ENCODE results near the gene HPS6. TPM values are rescaled to one million over a fixed set of nuclear protein-coding genes. Genes with fewer than 3 reads are reported as not detected.
"Not testable (repeated sequence)": the region's sequence is repeated elsewhere in the genome, so short reads cannot be mapped to it uniquely, and the experiment has no call there.

The HPS6 gene
- total RNA-seq, 1 experiment from 2014 or later: 18.7 TPM

DNA sequence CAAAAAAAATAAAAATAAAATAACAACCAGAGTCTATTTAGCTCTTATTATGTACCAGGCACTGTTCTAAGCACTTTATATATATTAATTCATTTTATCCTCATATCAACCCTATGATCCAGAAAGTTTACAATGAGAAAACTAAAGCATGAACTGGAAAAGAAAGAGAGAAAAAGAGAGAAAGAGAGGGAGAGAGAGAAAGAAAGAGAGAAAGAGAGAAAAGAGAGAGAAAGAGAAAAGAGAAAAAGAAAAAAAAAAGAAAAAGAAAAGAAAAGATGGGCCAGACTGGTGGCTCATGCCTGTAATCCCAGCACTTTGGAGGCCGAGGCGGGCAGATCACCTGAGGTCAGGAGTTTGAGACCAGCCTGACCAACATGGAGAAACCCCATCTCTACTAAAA, 19.1 kb upstream of the HPS6 start:
- no peaks in the 10 kb centered on the region for H4K20me1 ChIP-seq (ENCODE audit: control insufficient read depth, insufficient read depth, insufficient read length)
- no peaks in the 10 kb centered on the region for H3K23me2 ChIP-seq (ENCODE audit: insufficient read length, low read depth, low read length, poor library complexity, severe bottlenecking)
- no peak overlapping the region for H2AFZ ChIP-seq (ENCODE audit: low read length)
- Mint-ChIP-seq H3K36me3 (ENCODE audit: insufficient read depth in 1 of 3, low read depth in 3 of 3) (no peaks in the 10 kb centered on the region; a peak in 1 of 7 replicates), H3K27ac (peak overlapping the region in 1 of 3 experiments; percentile 52; a peak in 1 of 7 replicates), H3K9me3 (no peaks in the 10 kb centered on the region; a peak in 1 of 5 replicates), H3K27me3 (ENCODE audit: low read depth) (no peaks in the 10 kb centered on the region), H3K4me3 (no peak overlapping the region), H3K4me1 (peaks cover 19 to 22% of the 10 kb centered on the region in 2 experiments)
- H4K8ac ChIP-seq (replicated peaks; ENCODE audit: insufficient read length, low read depth, low read length): no peak overlapping the region
- H2AK5ac ChIP-seq (ENCODE audit: insufficient read length, low read length): no peak overlapping the region
- no peak overlapping the region for H4K5ac ChIP-seq (ENCODE audit: insufficient read length, low read depth, low read length)
- H3K79me1 ChIP-seq (ENCODE audit: insufficient read depth, low read depth, low read length, poor library complexity, severe bottlenecking): peaks cover 6% of the 10 kb centered on the region
- no peak overlapping the region for H3K14ac ChIP-seq (ENCODE audit: insufficient read depth, low read length)
- DNase-seq: no peak
- H3K27ac ChIP-seq (ENCODE audit: insufficient read length, low read depth, low read length): no peak overlapping the region
- H3K9me3 ChIP-seq (ENCODE audit: control insufficient read depth, low read depth, low read length): no peaks in the 10 kb centered on the region
- H2BK20ac ChIP-seq (ENCODE audit: low read depth, low read length, poor library complexity, severe bottlenecking): no peak overlapping the region
- H3K23ac ChIP-seq (ENCODE audit: insufficient read length, low read depth, low read length): no peak overlapping the region
- no peak overlapping the region for H3T11ph ChIP-seq (ENCODE audit: low read length)
- H2BK12ac ChIP-seq (ENCODE audit: insufficient read length, low read depth, low read length): no peak overlapping the region
- no peak overlapping the region for H3K56ac ChIP-seq (ENCODE audit: insufficient read length, low read depth, low read length)
- WGBS (ENCODE audit: extremely low coverage, insufficient read length, low lambda C conversion rate): no CpG with 5 or more reads among the region's 2 CpGs
- H3K27me3 ChIP-seq (ENCODE audit: insufficient read depth, low read length): no peaks in the 10 kb centered on the region
- no peak overlapping the region for H3K9ac ChIP-seq (ENCODE audit: extremely low read depth, insufficient read length, low read length)
- H2BK15ac ChIP-seq (ENCODE audit: low read depth, low read length): no peak overlapping the region
- H3K4me2 ChIP-seq (ENCODE audit: insufficient read depth, insufficient read length, low read length): no peak overlapping the region
- no peak overlapping the region for H2BK5ac ChIP-seq (ENCODE audit: insufficient read length, low read length)
- no peak overlapping the region for H3K4ac ChIP-seq (ENCODE audit: low read depth, low read length)
- H4K91ac ChIP-seq (ENCODE audit: insufficient read length, low read depth, low read length): no peak overlapping the region
- TF ChIP-seq, protein P1, sequence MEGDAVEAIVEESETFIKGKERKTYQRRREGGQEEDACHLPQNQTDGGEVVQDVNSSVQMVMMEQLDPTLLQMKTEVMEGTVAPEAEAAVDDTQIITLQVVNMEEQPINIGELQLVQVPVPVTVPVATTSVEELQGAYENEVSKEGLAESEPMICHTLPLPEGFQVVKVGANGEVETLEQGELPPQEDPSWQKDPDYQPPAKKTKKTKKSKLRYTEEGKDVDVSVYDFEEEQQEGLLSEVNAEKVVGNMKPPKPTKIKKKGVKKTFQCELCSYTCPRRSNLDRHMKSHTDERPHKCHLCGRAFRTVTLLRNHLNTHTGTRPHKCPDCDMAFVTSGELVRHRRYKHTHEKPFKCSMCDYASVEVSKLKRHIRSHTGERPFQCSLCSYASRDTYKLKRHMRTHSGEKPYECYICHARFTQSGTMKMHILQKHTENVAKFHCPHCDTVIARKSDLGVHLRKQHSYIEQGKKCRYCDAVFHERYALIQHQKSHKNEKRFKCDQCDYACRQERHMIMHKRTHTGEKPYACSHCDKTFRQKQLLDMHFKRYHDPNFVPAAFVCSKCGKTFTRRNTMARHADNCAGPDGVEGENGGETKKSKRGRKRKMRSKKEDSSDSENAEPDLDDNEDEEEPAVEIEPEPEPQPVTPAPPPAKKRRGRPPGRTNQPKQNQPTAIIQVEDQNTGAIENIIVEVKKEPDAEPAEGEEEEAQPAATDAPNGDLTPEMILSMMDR (conservative IDR thresholded peaks at IDR 0.05): no peak
- H3K79me2 ChIP-seq (ENCODE audit: insufficient read depth, low read length): no peaks in the 10 kb centered on the region; the same call in 1 of the 2 replicates
- H2BK120ac ChIP-seq (ENCODE audit: low read depth, low read length, poor library complexity, severe bottlenecking): no peak overlapping the region
- H3K18ac ChIP-seq (ENCODE audit: insufficient read length, low read depth, low read length): no peak overlapping the region
- H3K4me1 ChIP-seq (ENCODE audit: insufficient read depth, low read length): no peaks in the 10 kb centered on the region; the same call in 1 of the 2 replicates

GRCh38 chr10:102054881-102055646, 10.1 kb upstream of the HPS6 start:
- Mint-ChIP-seq H3K4me3 (peak overlapping the region; percentile 93 to 98), H3K27ac (peak overlapping the region; percentile 49 to 95 (median 91); a peak in 4 of 7 replicates), H3K4me1 (peaks cover 18 to 25% of the 10 kb centered on the region in 2 experiments)
- not testable (repeated sequence) for H3K4me1 ChIP-seq (ENCODE audit: insufficient read depth, low read length); H3K23me2 ChIP-seq (ENCODE audit: insufficient read length, low read depth, low read length, poor library complexity, severe bottlenecking); H2AK5ac ChIP-seq (ENCODE audit: insufficient read length, low read length); H3K27ac ChIP-seq (ENCODE audit: insufficient read length, low read depth, low read length); H3K9me3 Mint-ChIP-seq; H4K20me1 ChIP-seq (ENCODE audit: control insufficient read depth, insufficient read depth, insufficient read length); H4K91ac ChIP-seq (ENCODE audit: insufficient read length, low read depth, low read length); H2BK12ac ChIP-seq (ENCODE audit: insufficient read length, low read depth, low read length); H4K5ac ChIP-seq (ENCODE audit: insufficient read length, low read depth, low read length); DNase-seq; H2BK5ac ChIP-seq (ENCODE audit: insufficient read length, low read length); H2AFZ ChIP-seq (ENCODE audit: low read length); H3K27me3 ChIP-seq (ENCODE audit: insufficient read depth, low read length); H3K23ac ChIP-seq (ENCODE audit: insufficient read length, low read depth, low read length); H2BK120ac ChIP-seq (ENCODE audit: low read depth, low read length, poor library complexity, severe bottlenecking); H3K9me3 ChIP-seq (ENCODE audit: control insufficient read depth, low read depth, low read length); H3K4ac ChIP-seq (ENCODE audit: low read depth, low read length); H2BK15ac ChIP-seq (ENCODE audit: low read depth, low read length); H3K36me3 Mint-ChIP-seq (ENCODE audit: insufficient read depth in 1 of 3, low read depth in 3 of 3); H3K56ac ChIP-seq (ENCODE audit: insufficient read length, low read depth, low read length); H3K18ac ChIP-seq (ENCODE audit: insufficient read length, low read depth, low read length); H3K14ac ChIP-seq (ENCODE audit: insufficient read depth, low read length); H3K79me2 ChIP-seq (ENCODE audit: insufficient read depth, low read length); H3K79me1 ChIP-seq (ENCODE audit: insufficient read depth, low read depth, low read length, poor library complexity, severe bottlenecking); H2BK20ac ChIP-seq (ENCODE audit: low read depth, low read length, poor library complexity, severe bottlenecking); H4K8ac ChIP-seq (replicated peaks; ENCODE audit: insufficient read length, low read depth, low read length); H3K27me3 Mint-ChIP-seq (ENCODE audit: low read depth); H3T11ph ChIP-seq (ENCODE audit: low read length)
- WGBS (ENCODE audit: extremely low coverage, insufficient read length, low lambda C conversion rate): no CpG with 5 or more reads among the region's 34 CpGs
- H3K4me2 ChIP-seq (ENCODE audit: insufficient read depth, insufficient read length, low read length): peak overlapping the region; percentile 96
- peak overlapping the region; percentile 46 for H3K9ac ChIP-seq (ENCODE audit: extremely low read depth, insufficient read length, low read length)
